Measurements from ENCODE around the gene GIT1.
"Not testable (repeated sequence)": the region's sequence is repeated elsewhere in the genome, so short reads cannot be mapped to it uniquely, and the experiment has no call there.

GIT1 gene

DNA sequence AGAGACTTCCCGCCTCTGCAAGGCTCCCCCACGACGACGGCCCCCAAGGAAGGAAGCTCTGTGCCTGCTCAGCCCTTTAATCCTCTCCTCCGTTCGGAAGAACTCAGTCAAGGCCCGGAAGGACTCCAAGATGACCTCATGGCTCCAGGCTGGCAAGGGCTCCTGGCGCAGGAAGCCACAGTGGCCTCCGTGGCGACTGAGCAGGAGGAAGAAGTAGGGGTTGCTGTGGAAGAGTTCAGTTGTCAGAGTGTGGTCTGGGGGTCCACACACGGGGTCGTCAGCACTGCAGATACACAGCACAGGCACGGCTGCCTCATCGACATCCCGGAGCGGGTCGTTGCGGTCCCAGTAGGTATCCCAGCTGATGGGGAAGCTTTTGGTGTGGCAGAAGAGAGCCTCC, 26.8 kb downstream of the GIT1 start:
- DNase-seq, result no peak

GRCh38 chr17:29561554-29562517, 27.6 kb downstream of the GIT1 start:
- no peak for DNase-seq

DNA sequence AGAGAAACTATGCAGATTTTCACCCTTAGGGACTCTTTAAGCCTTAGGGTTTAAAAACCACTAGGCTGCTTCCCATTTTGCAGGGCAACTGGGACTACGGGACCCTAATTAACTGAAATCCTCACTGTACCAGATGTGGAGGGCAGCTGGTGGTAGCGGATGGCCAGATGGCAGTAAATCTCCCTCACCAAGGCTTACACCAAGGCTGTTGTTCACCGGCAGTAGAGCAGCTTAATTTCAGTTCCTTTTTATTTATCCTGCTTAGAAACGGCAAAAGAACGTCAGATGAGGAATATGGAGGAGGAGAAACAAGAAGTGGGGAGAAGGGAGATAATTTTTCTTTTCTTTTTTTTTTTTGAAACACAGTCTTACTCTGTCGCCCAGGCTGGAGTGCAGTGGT, 29.1 kb downstream of the GIT1 start:
- no peak for DNase-seq

- DNase-seq, result no peak
Observed at GRCh38 chr17:29559640-29560039, 29.8 kb downstream of the GIT1 start.

DNA sequence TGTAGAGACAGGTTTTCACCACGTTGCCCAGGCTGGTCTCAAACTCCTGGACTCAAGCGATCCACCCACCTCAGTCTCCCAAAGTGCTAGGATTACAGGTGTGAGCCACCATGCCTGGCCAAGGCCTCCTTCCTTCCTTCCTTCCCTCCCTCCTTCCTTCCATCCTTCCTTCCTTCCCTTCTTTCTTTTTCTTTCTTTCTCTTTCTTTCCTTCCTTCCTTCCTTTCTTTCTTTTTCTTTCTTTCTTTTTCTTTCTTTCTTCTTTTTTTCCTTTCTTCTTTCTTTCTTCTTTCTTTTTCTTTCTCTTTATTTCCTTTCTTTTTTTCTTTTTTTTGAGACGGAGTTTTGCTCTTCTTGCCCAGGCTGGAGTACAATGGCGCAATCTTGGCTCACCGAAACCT, 31.3 kb downstream of the GIT1 start:
- not testable (repeated sequence) for DNase-seq

GRCh38 chr17:29557739-29558116, 31.7 kb downstream of the GIT1 start:
- DNase-seq, result no peak

DNA sequence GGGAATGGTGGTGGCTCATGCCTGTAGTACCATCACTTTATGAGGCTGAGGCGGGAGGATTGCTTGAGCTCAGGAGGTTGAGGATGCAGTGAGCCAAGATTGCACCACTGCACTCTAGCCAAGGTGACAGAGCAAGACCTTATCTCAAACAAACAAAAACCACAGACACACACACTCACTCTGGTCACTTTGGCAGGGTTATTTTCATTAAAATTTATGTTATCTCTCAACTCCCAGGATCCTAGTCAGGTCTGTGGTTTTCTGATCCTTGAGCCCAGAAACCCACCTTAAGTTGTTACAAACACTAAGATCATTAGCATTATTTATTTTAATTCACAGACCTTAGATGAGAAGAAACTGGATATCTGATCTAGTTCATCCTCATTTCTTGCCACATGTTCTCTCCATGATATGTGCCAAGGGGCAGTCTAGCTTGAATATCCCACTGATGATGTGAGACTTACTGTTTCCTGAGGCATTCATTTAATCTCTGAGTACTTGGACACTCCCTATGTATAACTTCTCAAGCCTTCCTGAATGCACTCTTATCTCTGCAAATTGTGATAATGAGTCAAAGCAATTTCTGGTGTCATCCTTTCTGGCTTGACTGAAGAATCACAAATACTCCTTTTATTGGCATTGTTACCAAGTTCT, 32.2 kb downstream of the GIT1 start:
- DNase-seq, result no peak

- no peak for DNase-seq
Observed at GRCh38 chr17:29555840-29556239, 33.6 kb downstream of the GIT1 start.

- DNase-seq, result no peak
Observed at GRCh38 chr17:29549177-29549923, 40.1 kb downstream of the GIT1 start.

GRCh38 chr17:29546830-29547229, 42.6 kb downstream of the GIT1 start:
- no peak for DNase-seq

DNA sequence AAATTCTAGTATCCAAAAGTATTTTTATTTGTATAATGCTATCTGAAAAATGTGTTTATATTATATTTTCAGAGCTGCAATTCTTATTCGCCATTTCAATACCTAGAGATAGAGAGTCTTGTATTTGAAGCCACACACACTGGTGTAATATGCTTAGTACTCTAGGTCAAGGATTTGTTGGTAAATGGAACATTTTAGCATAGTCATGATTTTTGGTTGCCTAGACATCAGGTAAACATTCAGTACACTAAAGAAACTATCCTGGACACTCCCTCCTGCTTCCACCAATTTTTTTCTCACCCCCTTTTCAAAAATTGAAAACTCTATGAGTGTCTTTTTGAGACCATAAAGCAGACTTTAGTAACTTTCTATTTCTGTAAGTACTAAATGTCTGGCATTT, 43.4 kb downstream of the GIT1 start:
- no peak for DNase-seq

DNA sequence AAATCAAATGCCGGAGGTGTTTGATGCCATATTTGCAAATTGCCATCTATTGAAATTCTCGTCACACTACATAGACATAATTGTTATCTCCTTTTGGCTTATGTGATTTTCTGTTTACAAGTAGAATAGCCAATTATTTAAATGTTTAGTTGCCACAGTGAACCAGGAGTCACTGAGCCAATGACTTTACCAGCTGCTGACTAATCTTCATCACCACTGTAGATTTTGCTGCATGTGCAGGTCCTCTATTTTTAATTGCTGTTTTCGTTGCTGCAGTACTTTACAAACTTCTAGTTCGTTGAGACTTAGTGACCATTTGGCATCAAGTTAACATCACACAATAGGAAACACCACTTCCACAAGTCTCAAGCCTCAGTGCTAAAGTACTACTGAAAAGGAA, 45.4 kb downstream of the GIT1 start:
- DNase-seq, result no peak

- no peak for DNase-seq
Observed at GRCh38 chr17:29533976-29534375, 55.5 kb downstream of the GIT1 start.

GRCh38 chr17:29526322-29526721, 63.1 kb downstream of the GIT1 start:
- DNase-seq, result no peak

GRCh38 chr17:29524692-29525091, 64.8 kb downstream of the GIT1 start:
- DNase-seq, result no peak

All from GOT3 (cell line).